Hepatocyte (in vitro differentiated cells): ENCODE data around the gene KHK. TPM values are rescaled to one million over a fixed set of nuclear protein-coding genes. Genes with fewer than 3 reads are reported as not detected.

Experiments
- DNase-seq: peaks from one replicate; pipeline ENCODE4 v3.0.0-alpha.2; 2016; ENCODE audit warnings: low spot score
- H2AFZ ChIP-seq: fragments of 200-600 bp; sonication (generic); 2 replicates; pipeline ENCODE4 v1.6.0; 2016; ENCODE audit warnings: antibody characterized with exemption, mild to moderate bottlenecking
- H3K27ac ChIP-seq: fragments of 200-600 bp; sonication (generic); 2 replicates; pipeline ENCODE4 v1.5.1; 2016; ENCODE audit warnings: mild to moderate bottlenecking
- H3K27me3 ChIP-seq: fragments of 200-600 bp; sonication (generic); 2 replicates; pipeline ENCODE4 v1.6.1; 2016
- H3K36me3 ChIP-seq: fragments of 200-600 bp; sonication (generic); replicated peaks from 2 replicates; pipeline ENCODE4 v1.5.1; 2016; ENCODE audit warnings: low read depth; ENCODE audit not compliant: insufficient read depth
- H3K4me1 ChIP-seq: fragments of 200-600 bp; sonication (generic); 2 replicates; pipeline ENCODE4 v1.5.1; 2016; ENCODE audit warnings: mild to moderate bottlenecking, moderate library complexity; ENCODE audit not compliant: insufficient read depth
- H3K4me2 ChIP-seq: fragments of 200-600 bp; sonication (generic); 2 replicates; pipeline ENCODE4 v1.6.0; 2016
- H3K4me3 ChIP-seq: fragments of 200-600 bp; sonication (generic); 2 replicates; pipeline ENCODE4 v1.5.1; 2016; ENCODE audit warnings: mild to moderate bottlenecking
- H3K79me2 ChIP-seq: fragments of 200-600 bp; sonication (generic); 2 replicates; pipeline ENCODE4 v1.6.0; 2017; ENCODE audit warnings: mild to moderate bottlenecking
- H3K9me2 ChIP-seq: fragments of 200-600 bp; sonication (generic); replicated peaks from 2 replicates; pipeline ENCODE4 v1.6.0; 2017; ENCODE audit warnings: mild to moderate bottlenecking; ENCODE audit not compliant: insufficient read depth
- H3K9me3 ChIP-seq: fragments of 200-600 bp; sonication (generic); 2 replicates; pipeline ENCODE4 v1.5.1; 2016; ENCODE audit warnings: low read depth, mild to moderate bottlenecking
- H4K20me1 ChIP-seq: fragments of 200-600 bp; sonication (generic); 2 replicates; pipeline ENCODE4 v1.6.0; 2016; ENCODE audit warnings: mild to moderate bottlenecking; ENCODE audit not compliant: insufficient read depth, poor library complexity, severe bottlenecking
- EZH2 ChIP-seq: fragments of 200-600 bp; sonication (generic); IDR thresholded peaks from 2 replicates; pipeline ENCODE4 v1.6.1; 2016; ENCODE audit warnings: antibody characterized with exemption, mild to moderate bottlenecking, borderline replicate concordance
- EZH2phosphoT487 ChIP-seq: fragments of 200-600 bp; sonication (generic); IDR thresholded peaks from one replicate; pipeline ENCODE4 v1.6.1; 2018; ENCODE audit warnings: antibody characterized with exemption, mild to moderate bottlenecking, low read depth, moderate library complexity; ENCODE audit not compliant: unreplicated experiment, severe bottlenecking
- WGBS: methylation state at CpG from one replicate; pipeline ENCODE4 v1.1.6; 2016; ENCODE audit warnings: low lambda C conversion rate; ENCODE audit errors: missing lambda C conversion rate; 5-methylcytosine and 5-hydroxymethylcytosine counted together
- polyA plus RNA-seq: library from polyadenylated mRNA; unstranded; fragments of >200 nt; fragmentation: Nextera tagmentation; extraction: Ambion mirVana; gene quantifications from 2 replicates; pipeline ENCODE4 v1.2.1, GENCODE V29; 2016
- total RNA-seq: library from RNA; depleted of rRNA; stranded (reverse); fragments of >200 nt; gene quantifications from 2 replicates; pipeline ENCODE4 v1.2.3, GENCODE V29; 2014
- TF ChIP-seq, protein P1 (sequence below): fragments of 200-600 bp; sonication (generic); IDR thresholded peaks from 2 replicates; pipeline ENCODE4 v1.5.1; 2016; ENCODE audit warnings: antibody characterized with exemption, mild to moderate bottlenecking; ENCODE audit not compliant: poor library complexity

The KHK gene
- total and polyA plus RNA-seq, 2 experiments from 2014 or later, result 28.7 to 73.1 TPM

- Histone ChIP-seq H3K9me2 (no peaks in the 10 kb centered on the region), H2AFZ (no peak overlapping the region), H3K27ac (no peak overlapping the region), H3K27me3 (no peaks in the 10 kb centered on the region), H4K20me1 (peaks cover 6% of the 10 kb centered on the region), H3K4me2 (no peak overlapping the region), H3K4me1 (peaks cover 6% of the 10 kb centered on the region), H3K36me3 (no peaks in the 10 kb centered on the region), H3K4me3 (no peak overlapping the region), H3K9me3 (no peaks in the 10 kb centered on the region), H3K79me2 (peaks cover 11% of the 10 kb centered on the region)
- 89% methylated on average over 7 of the region's 7 CpGs for WGBS
- TF ChIP-seq, protein P1, sequence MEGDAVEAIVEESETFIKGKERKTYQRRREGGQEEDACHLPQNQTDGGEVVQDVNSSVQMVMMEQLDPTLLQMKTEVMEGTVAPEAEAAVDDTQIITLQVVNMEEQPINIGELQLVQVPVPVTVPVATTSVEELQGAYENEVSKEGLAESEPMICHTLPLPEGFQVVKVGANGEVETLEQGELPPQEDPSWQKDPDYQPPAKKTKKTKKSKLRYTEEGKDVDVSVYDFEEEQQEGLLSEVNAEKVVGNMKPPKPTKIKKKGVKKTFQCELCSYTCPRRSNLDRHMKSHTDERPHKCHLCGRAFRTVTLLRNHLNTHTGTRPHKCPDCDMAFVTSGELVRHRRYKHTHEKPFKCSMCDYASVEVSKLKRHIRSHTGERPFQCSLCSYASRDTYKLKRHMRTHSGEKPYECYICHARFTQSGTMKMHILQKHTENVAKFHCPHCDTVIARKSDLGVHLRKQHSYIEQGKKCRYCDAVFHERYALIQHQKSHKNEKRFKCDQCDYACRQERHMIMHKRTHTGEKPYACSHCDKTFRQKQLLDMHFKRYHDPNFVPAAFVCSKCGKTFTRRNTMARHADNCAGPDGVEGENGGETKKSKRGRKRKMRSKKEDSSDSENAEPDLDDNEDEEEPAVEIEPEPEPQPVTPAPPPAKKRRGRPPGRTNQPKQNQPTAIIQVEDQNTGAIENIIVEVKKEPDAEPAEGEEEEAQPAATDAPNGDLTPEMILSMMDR, result no peak
- TF ChIP-seq EZH2 (no peak), EZH2phosphoT487 (no peak)
- DNase-seq, result no peak
Observed at GRCh38 chr2:27138111-27138510, 51.5 kb downstream of the KHK start.

DNA sequence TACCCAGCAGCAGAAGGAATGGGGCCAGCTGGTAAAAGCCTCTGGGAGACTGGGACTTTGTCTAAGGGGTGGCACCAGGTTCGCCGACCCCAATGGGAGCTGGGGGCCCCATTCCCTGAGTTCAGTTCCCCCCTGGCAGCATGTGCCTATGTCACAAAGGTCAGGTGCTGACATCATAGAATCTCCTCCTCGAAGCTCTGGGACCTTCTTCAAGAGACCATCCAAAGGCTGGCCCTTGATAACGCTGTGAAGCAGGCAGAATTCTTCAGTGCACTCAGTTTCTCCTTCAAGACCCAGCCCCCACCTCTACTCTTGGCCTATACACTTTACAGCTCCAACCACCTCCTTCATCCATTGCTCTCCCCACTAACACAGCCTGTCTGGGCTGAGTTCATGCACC, 52.7 kb downstream of the KHK start, which contains the start of gene PRR30:
PRR30 (minus strand) TSS at position 101 of the 400 bp plus-strand sequence. CDS start 1,081 bp downstream, outside the sequence.
- Histone ChIP-seq H2AFZ (no peak within 1 kb of the TSS), H3K27me3 (no peaks in the 10 kb centered on the region), H3K36me3 (no peaks in the 10 kb centered on the region), H3K9me3 (no peaks in the 10 kb centered on the region), H3K27ac (no peak within 1 kb of the TSS), H4K20me1 (no peaks in the 10 kb centered on the region), H3K4me1 (no peaks in the 10 kb centered on the region), H3K79me2 (no peaks in the 10 kb centered on the region), H3K4me3 (no peak within 1 kb of the TSS), H3K9me2 (no peaks in the 10 kb centered on the region), H3K4me2 (no peak within 1 kb of the TSS)
- no peak for DNase-seq
- WGBS, result 87% methylated on average over 4 of the region's 4 CpGs
- TF ChIP-seq, protein P1, result no peak
- TF ChIP-seq EZH2phosphoT487 (no peak), EZH2 (no peak)

GRCh38 chr2:27143285-27143684, 56.7 kb downstream of the KHK start:
- Histone ChIP-seq H3K27me3 (no peaks in the 10 kb centered on the region), H3K4me3 (no peak overlapping the region), H4K20me1 (no peaks in the 10 kb centered on the region), H3K9me3 (no peaks in the 10 kb centered on the region), H3K4me2 (no peak overlapping the region), H3K27ac (no peak overlapping the region), H3K36me3 (no peaks in the 10 kb centered on the region), H3K9me2 (no peaks in the 10 kb centered on the region), H3K79me2 (no peaks in the 10 kb centered on the region), H2AFZ (no peak overlapping the region), H3K4me1 (no peaks in the 10 kb centered on the region)
- TF ChIP-seq, protein P1, result no peak
- TF ChIP-seq EZH2, result no peak
- TF ChIP-seq EZH2phosphoT487, result no peak
- WGBS, result 74% methylated on average over 1 of the region's 1 CpG
- DNase-seq, result no peak

- Histone ChIP-seq H3K4me2 (no peak overlapping the region), H3K27me3 (no peaks in the 10 kb centered on the region), H3K79me2 (no peaks in the 10 kb centered on the region), H2AFZ (no peak overlapping the region), H3K4me3 (no peak overlapping the region), H3K27ac (no peak overlapping the region), H3K9me2 (no peaks in the 10 kb centered on the region), H3K9me3 (no peaks in the 10 kb centered on the region), H3K36me3 (no peaks in the 10 kb centered on the region), H4K20me1 (no peaks in the 10 kb centered on the region), H3K4me1 (no peaks in the 10 kb centered on the region)
- 78% methylated on average over 2 of the region's 2 CpGs for WGBS
- DNase-seq, result no peak
- TF ChIP-seq EZH2phosphoT487, result no peak
- TF ChIP-seq, protein P1, result no peak
- TF ChIP-seq EZH2, result no peak
Observed at GRCh38 chr2:27145682-27146081, 59.1 kb downstream of the KHK start.
